Hair follicular keratinocyte (primary cell): Measurements from ENCODE around the gene AKR1C3. TPM values are rescaled to one million over a fixed set of nuclear protein-coding genes. Genes with fewer than 3 reads are reported as not detected.

ENCODE experiments used
- total RNA-seq: library from RNA; depleted of rRNA; stranded (reverse); fragments of >200 nt; gene quantifications from 2 replicates; pipeline ENCODE4 v1.2.3, GENCODE V29; 2015

The AKR1C3 gene
- total RNA-seq = 3.7 and 8.4 TPM in 2 replicates

GRCh38 chr10:5094265-5095205 lies at the start of gene AKR1C3:
TSS of gene AKR1C3 (plus strand) at chr10:5094414. CDS start at chr10:5094445, 31 bp downstream.

Other genes starting within 250 kb of the AKR1C3 start
- gene AKR1C1, start 131.0 kb upstream of the AKR1C3 start, total RNA-seq = 24.1 and 44.4 TPM in 2 replicates
- gene AKR1C2, start 90.6 kb upstream of the AKR1C3 start, total RNA-seq = 7.4 and 10.0 TPM in 2 replicates
- gene AKR1C8, start 90.7 kb downstream of the AKR1C3 start, total RNA-seq = not detected in 2 replicates
- not detected in 2 replicates for gene AKR1C4, start 102.4 kb downstream of the AKR1C3 start, total RNA-seq